Measurements from ENCODE around the gene B3GALT6. TPM values are rescaled to one million over a fixed set of nuclear protein-coding genes. Genes with fewer than 3 reads are reported as not detected.

B3GALT6 gene
- total RNA-seq, 2 donors from 2014 or later: 18.4 to 35.6 TPM

DNA sequence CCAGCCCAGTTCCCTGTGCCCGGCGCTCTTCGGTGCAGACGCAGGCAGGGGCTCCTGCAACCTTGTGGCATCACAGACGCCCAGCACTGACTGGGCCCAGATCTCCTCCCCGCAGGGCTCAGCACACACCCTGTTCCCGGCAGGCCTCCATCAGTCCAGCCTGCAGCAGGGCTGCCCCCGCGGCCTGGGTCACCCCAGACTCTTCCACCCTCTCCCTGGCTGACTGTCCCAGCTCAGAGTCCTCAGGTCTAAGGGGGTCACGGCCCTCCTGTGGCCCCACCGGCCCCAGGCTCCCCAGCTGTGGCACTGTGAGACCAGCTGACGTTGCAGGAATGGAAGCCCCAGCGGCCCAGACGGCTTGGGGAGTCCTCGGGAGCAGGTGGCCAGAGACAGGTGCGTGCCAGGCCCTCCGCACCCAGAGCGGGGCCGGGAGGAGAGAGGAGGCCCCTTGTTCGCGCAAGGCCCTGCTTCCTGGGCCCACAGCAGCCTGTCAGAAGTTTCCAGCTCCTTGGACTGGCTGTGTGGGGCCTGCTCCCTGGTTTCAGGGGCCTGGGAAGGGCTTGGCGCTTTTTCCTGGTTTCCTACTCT lies 4.2 kb downstream of the B3GALT6 start:
- H3K9me3 ChIP-seq: no peaks in the 10 kb centered on the region
- TF ChIP-seq POLR2A (IDR thresholded peaks at IDR 0.05): no peak
- TF ChIP-seq, protein P1, sequence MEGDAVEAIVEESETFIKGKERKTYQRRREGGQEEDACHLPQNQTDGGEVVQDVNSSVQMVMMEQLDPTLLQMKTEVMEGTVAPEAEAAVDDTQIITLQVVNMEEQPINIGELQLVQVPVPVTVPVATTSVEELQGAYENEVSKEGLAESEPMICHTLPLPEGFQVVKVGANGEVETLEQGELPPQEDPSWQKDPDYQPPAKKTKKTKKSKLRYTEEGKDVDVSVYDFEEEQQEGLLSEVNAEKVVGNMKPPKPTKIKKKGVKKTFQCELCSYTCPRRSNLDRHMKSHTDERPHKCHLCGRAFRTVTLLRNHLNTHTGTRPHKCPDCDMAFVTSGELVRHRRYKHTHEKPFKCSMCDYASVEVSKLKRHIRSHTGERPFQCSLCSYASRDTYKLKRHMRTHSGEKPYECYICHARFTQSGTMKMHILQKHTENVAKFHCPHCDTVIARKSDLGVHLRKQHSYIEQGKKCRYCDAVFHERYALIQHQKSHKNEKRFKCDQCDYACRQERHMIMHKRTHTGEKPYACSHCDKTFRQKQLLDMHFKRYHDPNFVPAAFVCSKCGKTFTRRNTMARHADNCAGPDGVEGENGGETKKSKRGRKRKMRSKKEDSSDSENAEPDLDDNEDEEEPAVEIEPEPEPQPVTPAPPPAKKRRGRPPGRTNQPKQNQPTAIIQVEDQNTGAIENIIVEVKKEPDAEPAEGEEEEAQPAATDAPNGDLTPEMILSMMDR (IDR thresholded peaks at IDR 0.05): no peak
- ATAC-seq: no peak
- peaks cover 25% of the 10 kb centered on the region for H3K4me1 ChIP-seq
- no peaks in the 10 kb centered on the region for H3K36me3 ChIP-seq (replicated peaks in 1 of 2; ENCODE audit: insufficient read depth in 1 of 2, low read depth in 2 of 2)
- no peak overlapping the region for H3K27ac ChIP-seq
- no peak for DNase-seq
- H3K27me3 ChIP-seq: peaks cover 0 to 5% of the 10 kb centered on the region in 2 donors
- H3K4me3 ChIP-seq: no peak overlapping the region
- 79 to 80% methylated on average over 3 to 12 of the region's 22 CpGs for WGBS, 2 donors
- intact Hi-C loops (cut with DNase I): no loop called here

DNA sequence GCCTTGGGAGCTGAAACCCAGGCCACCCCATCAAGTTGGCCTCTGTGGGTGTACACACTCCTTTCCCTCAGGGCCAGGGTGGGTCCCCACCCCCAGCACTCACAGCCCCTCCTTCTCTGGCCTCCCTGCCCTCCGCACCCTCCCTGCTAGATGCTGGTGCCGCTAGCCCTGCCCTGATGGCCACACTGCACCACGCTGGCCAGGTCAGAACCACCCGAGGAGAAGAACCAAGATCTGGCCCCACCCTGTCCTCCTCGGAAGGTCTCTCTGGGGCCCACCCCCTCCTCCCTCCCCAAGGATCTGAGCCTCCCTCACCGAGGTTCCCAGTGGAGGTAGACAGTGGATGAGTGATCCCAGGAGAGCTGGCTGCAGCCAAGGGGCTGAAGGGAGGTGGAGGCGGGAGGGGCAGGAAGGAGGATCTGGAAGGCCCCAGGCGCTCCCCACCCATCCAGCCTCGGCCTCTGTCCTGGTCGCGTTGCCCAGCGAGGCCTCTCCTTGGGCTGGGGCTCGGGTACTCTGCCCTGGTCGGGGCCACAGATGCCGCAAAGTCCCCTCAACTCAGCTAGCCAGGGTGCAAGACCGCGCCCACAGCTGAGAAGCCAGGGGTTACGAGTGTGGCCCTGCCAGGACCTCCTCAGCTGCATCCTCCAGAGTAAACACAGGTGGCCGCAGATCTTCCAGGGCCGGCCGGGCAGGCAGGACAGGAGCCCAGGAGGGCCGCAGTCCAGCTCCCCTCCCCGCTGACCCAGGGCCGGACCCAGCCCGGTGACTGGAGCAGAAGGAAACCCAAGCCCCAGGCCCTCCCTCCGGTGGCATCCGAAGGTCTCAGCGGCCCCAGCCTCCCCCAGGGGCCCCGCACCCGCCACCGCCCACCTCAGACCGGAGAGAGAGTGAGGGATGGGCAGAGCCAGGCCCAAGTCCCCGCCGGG lies 5.2 kb downstream of the B3GALT6 start:
- DNase-seq: no peak
- no peaks in the 10 kb centered on the region for H3K9me3 ChIP-seq
- H3K4me3 ChIP-seq: no peak overlapping the region
- H3K27ac ChIP-seq: no peak overlapping the region
- peaks cover 0 to 5% of the 10 kb centered on the region in 2 donors for H3K27me3 ChIP-seq
- 32 to 34% methylated on average over 15 to 33 of the region's 34 CpGs for WGBS, 2 donors
- TF ChIP-seq, protein P1 (IDR thresholded peaks at IDR 0.05): no peak
- no peak for TF ChIP-seq POLR2A (IDR thresholded peaks at IDR 0.05)
- peaks cover 25% of the 10 kb centered on the region for H3K4me1 ChIP-seq
- no peaks in the 10 kb centered on the region for H3K36me3 ChIP-seq (replicated peaks in 1 of 2; ENCODE audit: insufficient read depth in 1 of 2, low read depth in 2 of 2)
- intact Hi-C loops (cut with DNase I): no loop called here
- no peak for ATAC-seq

DNA sequence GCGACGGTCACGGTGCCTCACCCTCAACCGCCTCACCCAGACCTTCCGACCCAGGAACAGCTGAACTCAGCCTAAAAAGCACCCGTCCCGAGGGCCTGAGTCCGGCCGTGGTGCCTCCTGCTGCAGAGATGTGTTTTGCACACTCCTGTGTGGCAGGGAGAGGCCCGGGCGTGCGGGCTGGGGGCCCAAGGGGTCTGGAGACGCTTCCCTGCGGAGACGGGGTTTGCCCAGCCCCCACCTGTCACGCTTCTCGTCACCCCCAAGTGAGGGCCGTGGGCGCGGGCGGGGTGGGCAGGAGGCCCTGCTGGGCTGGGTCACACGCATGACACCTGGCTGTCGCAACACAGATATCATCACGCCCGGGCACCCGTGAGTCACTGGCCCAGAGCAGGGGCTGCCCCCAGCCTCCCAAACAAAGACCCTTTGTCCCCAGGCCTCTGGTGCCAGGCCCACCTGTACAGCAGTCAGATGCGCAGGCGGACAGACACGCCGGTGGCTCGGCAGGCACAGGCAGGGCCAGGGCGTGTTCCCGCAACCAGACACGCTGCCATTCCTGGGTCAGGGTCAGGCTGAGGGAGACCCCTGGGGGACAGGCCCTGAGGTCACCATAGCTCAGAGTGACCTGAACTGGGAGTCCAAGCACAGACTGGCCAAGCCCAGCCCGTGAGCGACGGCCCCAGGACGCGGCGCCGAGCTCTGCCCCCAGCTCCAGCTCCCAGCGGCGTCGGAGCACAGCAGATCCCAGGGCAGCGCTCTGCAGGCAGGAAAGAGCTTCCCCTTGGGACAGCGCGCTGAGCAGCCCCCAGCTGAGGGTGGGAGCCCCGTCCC lies 6.1 kb downstream of the B3GALT6 start:
- Histone ChIP-seq H3K4me3 (no peak overlapping the region), H3K36me3 (replicated peaks in 1 of 2; ENCODE audit: insufficient read depth in 1 of 2, low read depth in 2 of 2) (no peaks in the 10 kb centered on the region), H3K27ac (no peak overlapping the region), H3K9me3 (no peaks in the 10 kb centered on the region), H3K4me1 (peaks cover 18% of the 10 kb centered on the region), H3K27me3 (peaks cover 0 to 5% of the 10 kb centered on the region in 2 donors)
- ATAC-seq: peak; percentile 12
- TF ChIP-seq, protein P1 (IDR thresholded peaks at IDR 0.05): no peak
- no peak for TF ChIP-seq POLR2A (IDR thresholded peaks at IDR 0.05)
- WGBS, 2 donors: 23 to 49% methylated on average over 8 to 48 of the region's 48 CpGs
- intact Hi-C loops (cut with DNase I): no loop called here
- peak in 3 of 4 donors; percentile 25 to 34 (median 32) for DNase-seq

DNA sequence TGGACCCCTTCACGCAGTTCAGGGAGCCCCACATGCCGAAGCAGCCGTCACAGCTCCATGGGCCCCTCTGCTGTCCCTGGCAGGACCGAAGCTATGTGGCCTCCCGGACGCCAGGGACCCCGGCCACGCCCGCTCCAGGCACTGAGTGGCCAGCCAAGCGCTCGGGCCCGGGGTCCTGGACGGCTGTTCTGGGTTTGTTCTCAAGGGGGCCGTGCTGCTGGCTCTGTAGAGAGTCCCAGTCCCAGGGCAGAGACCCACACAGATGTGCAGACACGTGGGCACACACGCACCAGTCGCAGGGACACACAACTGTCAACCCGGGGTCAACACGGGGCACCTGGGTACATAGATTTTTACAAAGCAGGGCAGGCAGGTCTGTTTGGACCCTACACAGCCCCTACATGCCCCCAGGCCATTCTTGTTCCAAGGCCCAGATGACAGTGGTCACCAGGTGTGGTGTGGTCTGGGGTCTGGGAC lies 6.7 kb downstream of the B3GALT6 start:
- ATAC-seq (no peak), DNase-seq (no peak)
- WGBS, 2 donors: 67 to 77% methylated on average over 1 to 19 of the region's 19 CpGs
- TF ChIP-seq POLR2A (IDR thresholded peaks at IDR 0.05): no peak
- TF ChIP-seq, protein P1 (IDR thresholded peaks at IDR 0.05): no peak
- H3K27me3 ChIP-seq: peaks cover 0 to 5% of the 10 kb centered on the region in 2 donors
- no peaks in the 10 kb centered on the region for H3K36me3 ChIP-seq (replicated peaks in 1 of 2; ENCODE audit: insufficient read depth in 1 of 2, low read depth in 2 of 2)
- intact Hi-C loops (cut with DNase I): no loop called here
- H3K4me1 ChIP-seq: peaks cover 13% of the 10 kb centered on the region
- no peak overlapping the region for H3K27ac ChIP-seq
- H3K4me3 ChIP-seq: no peak overlapping the region
- H3K9me3 ChIP-seq: no peaks in the 10 kb centered on the region

All from body of pancreas (tissue), 4 donors.